EH (cell line): ENCODE results near the gene TBC1D2B.

Experiments
- DNase-seq: peaks from one replicate; pipeline ENCODE4 v3.0.0-alpha.2; 2015; ENCODE audit warnings: low read depth

TBC1D2B gene

GRCh38 chr15:78034495-78035191, 42.9 kb downstream of the TBC1D2B start:
- peak; percentile 19 for DNase-seq

- peak; percentile 59 for DNase-seq
These were observed 43.6 kb downstream of the TBC1D2B start for GRCh38 chr15:78033864-78034263.

GRCh38 chr15:78032671-78033070, 44.8 kb downstream of the TBC1D2B start:
- no peak for DNase-seq

GRCh38 chr15:78024883-78025282, 52.6 kb downstream of the TBC1D2B start:
- no peak for DNase-seq

- no peak for DNase-seq
These were observed 53.0 kb downstream of the TBC1D2B start for GRCh38 chr15:78024519-78024870.

- DNase-seq = no peak
These were observed 53.5 kb downstream of the TBC1D2B start for GRCh38 chr15:78023865-78024518.

- no peak for DNase-seq
These were observed 54.3 kb downstream of the TBC1D2B start for GRCh38 chr15:78023081-78023665.

GRCh38 chr15:78021761-78022160, 55.8 kb downstream of the TBC1D2B start:
- DNase-seq = no peak

GRCh38 chr15:78020007-78020406, 57.5 kb downstream of the TBC1D2B start:
- no peak for DNase-seq

GRCh38 chr15:78018946-78019644, 58.4 kb downstream of the TBC1D2B start:
- no peak for DNase-seq

GRCh38 chr15:78018445-78018844, 59.1 kb downstream of the TBC1D2B start:
- no peak for DNase-seq

- DNase-seq = no peak
These were observed 60.7 kb downstream of the TBC1D2B start for GRCh38 chr15:78016860-78017259.

- DNase-seq = no peak
These were observed 64.9 kb downstream of the TBC1D2B start for GRCh38 chr15:78012643-78013077.

- no peak for DNase-seq
These were observed 67.4 kb downstream of the TBC1D2B start for GRCh38 chr15:78010067-78010466.

- DNase-seq = peak; percentile 87
These were observed 69.3 kb downstream of the TBC1D2B start for GRCh38 chr15:78007964-78008886.

- no peak for DNase-seq
These were observed 70.1 kb downstream of the TBC1D2B start for GRCh38 chr15:78007211-78007931.

- no peak for DNase-seq
These were observed 70.8 kb downstream of the TBC1D2B start for GRCh38 chr15:78006567-78007205.

- DNase-seq = peak; percentile 95
These were observed 72.4 kb downstream of the TBC1D2B start for GRCh38 chr15:78004919-78005634.

GRCh38 chr15:78004222-78004727, 73.2 kb downstream of the TBC1D2B start:
- no peak for DNase-seq
